HG03521 (cell line): ENCODE data around the gene MSRB2.
"Not testable (repeated sequence)": the region's sequence is repeated elsewhere in the genome, so short reads cannot be mapped to it uniquely, and the experiment has no call there.

Source experiments
- ATAC-seq: cut with Tn5 transposase; IDR thresholded peaks from one replicate; pipeline ENCODE4 v1.9.1; 2021; ENCODE audit warnings: mild to moderate bottlenecking, moderate library complexity; ENCODE audit not compliant: unreplicated experiment

MSRB2 gene

GRCh38 chr10:23069019-23069815 lies 26.2 kb upstream of the MSRB2 start:
- no peak for ATAC-seq

GRCh38 chr10:23070092-23070912 lies 25.1 kb upstream of the MSRB2 start:
- not testable (repeated sequence) for ATAC-seq

GRCh38 chr10:23070913-23071218 lies 24.5 kb upstream of the MSRB2 start:
- peak; percentile 50 for ATAC-seq

GRCh38 chr10:23072593-23072992 lies 22.8 kb upstream of the MSRB2 start:
- ATAC-seq = not testable (repeated sequence)

GRCh38 chr10:23073527-23073926 lies 21.9 kb upstream of the MSRB2 start:
- no peak for ATAC-seq

GRCh38 chr10:23075672-23076071 lies 19.7 kb upstream of the MSRB2 start:
- no peak for ATAC-seq

GRCh38 chr10:23078114-23078513 lies 17.3 kb upstream of the MSRB2 start:
- ATAC-seq = no peak

- no peak for ATAC-seq
These were observed 15.7 kb upstream of the MSRB2 start for GRCh38 chr10:23079700-23080099.

- no peak for ATAC-seq
These were observed 15.1 kb upstream of the MSRB2 start for GRCh38 chr10:23080262-23080661.

- no peak for ATAC-seq
These were observed 14.1 kb upstream of the MSRB2 start for GRCh38 chr10:23081221-23081750.

- no peak for ATAC-seq
These were observed 13.5 kb upstream of the MSRB2 start for GRCh38 chr10:23081891-23082290.

GRCh38 chr10:23088609-23089008 lies 6.8 kb upstream of the MSRB2 start:
- no peak for ATAC-seq

- no peak for ATAC-seq
These were observed 484 bp upstream of the MSRB2 start for GRCh38 chr10:23094786-23095403.

- ATAC-seq = peak; percentile 50
These were observed 805 bp downstream of the MSRB2 start for GRCh38 chr10:23095966-23096801.

- ATAC-seq = no peak
These were observed 1.6 kb downstream of the MSRB2 start for GRCh38 chr10:23096802-23097549.

- ATAC-seq = no peak
These were observed 3.7 kb downstream of the MSRB2 start for GRCh38 chr10:23099079-23099478.

GRCh38 chr10:23099816-23100215 lies 4.4 kb downstream of the MSRB2 start:
- ATAC-seq = no peak

- no peak for ATAC-seq
These were observed 5.1 kb downstream of the MSRB2 start for GRCh38 chr10:23100331-23101030.

GRCh38 chr10:23106331-23107072 lies 11.1 kb downstream of the MSRB2 start:
- no peak for ATAC-seq
